Activated CD8-positive, alpha-beta memory T cell treated with anti-CD3 and anti-CD28 coated beads for 1 hour (primary cell): ENCODE measurements around the gene PCDH9.
"Not testable (repeated sequence)": the region's sequence is repeated elsewhere in the genome, so short reads cannot be mapped to it uniquely, and the experiment has no call there.

Source experiments
- DNase-seq, 2 donors: peaks; one replicate each; pipeline ENCODE4 v3.0.0-alpha.2; 2020; ENCODE audit warnings: low read depth in 1 of 2; ENCODE audit errors: extremely low read depth in 1 of 2

The PCDH9 gene

DNA sequence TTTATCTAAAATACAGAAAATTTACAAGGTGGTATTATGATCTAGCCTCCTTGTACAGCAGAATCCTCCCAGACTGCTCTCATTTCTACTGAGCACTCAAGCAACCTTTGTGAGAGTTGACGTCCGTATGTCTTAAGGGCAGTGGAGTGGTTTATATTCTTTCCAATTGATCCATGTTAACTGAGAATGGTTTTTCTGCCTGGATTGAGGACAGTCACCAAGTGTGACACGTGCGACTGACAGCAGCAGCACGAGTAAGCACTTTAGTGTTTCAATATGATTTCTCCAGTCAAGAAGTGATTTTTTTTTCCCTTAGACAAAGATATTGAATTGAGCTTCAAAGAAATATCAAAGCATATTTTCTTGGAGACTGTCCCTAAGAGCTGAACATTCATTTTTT lies 901.7 kb downstream of the PCDH9 start:
- DNase-seq, result no peak

- DNase-seq, result no peak
Measured at GRCh38 chr13:66323745-66324347, 906.3 kb downstream of the PCDH9 start.

- DNase-seq, result no peak
Measured at GRCh38 chr13:66322936-66323335, 907.2 kb downstream of the PCDH9 start.

- no peak for DNase-seq
Measured at GRCh38 chr13:66322193-66322740, 907.9 kb downstream of the PCDH9 start.

- DNase-seq, result no peak
Measured at GRCh38 chr13:66314911-66315310, 915.2 kb downstream of the PCDH9 start.

DNA sequence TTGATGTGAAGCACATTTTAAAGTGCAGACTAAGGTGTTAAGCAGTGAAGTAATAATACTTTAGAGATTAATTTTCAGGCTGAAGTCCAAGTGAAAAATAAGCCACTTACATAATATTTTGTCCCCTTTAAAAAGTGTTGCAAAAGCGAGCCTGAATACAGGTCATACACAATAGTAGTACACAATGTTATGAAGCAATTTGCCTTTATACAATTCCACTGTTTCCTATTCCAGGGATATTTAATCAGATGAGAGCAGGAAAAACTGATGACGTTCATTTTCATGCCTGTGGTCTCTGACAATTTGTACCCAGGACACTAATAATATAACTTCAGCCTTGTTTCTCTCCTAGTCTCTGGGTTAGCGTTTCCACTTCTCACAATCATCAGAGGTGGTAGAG lies 916.7 kb downstream of the PCDH9 start:
- DNase-seq, result no peak

DNA sequence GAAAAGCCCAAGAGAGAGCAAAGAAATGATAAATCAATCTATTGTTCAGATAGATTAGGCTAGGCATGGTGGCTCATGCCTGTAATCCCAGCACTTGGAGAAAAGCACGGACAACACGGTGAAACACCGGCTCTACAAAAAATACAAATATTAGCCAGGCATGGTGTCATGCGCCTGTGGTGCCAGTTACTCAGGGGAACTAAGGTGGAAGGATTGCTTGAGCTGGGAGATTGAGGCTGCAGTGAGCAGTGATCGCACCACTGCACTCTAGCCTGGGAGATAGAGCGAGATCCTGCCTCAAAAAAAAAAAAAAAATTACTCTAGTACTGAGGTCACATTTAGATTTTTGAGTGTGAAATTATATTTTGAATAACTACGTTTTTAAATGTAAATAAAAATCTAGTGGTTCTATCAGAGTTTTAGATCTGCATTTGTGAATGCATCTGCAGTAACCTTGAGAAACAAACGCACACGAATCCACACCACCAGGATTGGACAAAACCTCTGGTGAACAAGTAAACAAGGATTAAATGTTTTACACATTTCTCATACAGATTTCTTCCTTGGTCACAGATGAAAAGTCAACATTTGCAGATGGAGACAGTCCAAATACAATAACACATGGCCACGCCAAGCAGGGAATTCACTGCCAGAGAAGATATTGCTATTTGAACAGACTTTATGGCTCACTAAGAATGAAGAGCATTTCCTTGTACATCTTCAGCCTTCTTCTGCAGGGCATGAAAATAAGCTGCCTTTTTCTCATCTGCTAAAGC lies 917.6 kb downstream of the PCDH9 start:
- DNase-seq, result no peak

DNA sequence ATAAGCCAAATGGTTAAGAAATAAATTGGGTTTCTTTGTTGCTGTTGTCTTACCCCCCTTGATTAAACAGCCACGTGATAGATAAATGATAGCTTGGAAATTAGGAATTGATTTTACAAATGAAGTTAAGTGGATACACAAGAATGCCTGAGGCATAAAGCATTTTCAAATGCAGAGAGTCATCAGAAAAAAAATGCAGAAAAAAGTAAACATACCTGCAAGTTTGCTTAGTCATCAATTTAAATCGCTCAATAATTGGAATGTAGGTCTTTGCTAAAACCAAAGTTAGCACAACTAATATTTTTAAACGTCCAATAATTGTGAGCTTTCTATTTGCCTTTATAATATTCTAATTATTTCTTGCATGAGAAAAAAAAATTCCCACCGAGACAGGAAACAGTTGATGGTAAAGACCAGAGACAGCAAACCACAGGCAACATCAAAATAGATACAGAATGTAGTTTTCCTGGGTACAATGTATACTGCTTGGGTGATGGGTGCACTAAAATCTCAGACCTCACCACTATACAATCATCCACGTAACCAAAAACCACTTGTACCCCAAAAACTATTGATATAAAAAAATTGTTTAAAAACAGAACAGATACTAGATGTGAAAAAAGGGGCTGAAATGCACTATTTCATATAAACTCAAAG lies 924.0 kb downstream of the PCDH9 start:
- no peak for DNase-seq

DNA sequence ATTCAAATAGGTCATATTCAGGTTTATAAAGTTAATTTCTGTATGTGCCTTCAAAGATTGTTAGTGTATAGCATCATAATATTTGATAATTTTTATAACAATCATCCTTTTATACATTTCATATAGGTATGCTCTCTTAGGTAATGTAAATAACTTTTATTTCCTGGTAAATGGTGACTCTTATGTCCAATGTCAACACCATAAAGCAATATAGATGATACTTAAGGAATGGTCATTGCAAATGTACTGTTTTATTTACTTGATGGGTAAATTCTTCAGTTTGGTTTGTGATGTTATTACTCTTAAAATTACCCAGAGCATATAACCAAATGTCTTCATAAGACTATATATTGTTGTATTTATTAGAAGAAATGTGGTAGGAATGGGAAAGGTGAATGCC lies 928.7 kb downstream of the PCDH9 start:
- DNase-seq, result no peak

DNA sequence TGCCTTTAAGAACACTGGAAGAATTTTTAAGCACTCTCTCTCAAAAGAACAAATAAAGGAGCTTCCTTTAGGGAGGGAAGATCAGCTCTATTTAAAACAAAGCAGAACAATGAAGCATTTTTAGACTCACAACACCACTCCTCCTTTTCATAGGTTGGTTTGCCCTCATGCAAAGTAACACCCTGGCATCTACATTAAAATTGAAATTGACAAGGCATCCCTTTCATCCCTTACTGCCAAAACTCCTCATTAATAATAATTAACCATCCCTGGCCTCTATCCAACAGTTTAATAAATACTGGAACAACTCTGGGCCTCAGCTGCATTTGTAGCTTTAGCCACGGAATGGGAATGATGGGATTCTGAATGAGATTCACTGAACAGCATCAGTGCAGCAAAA lies 929.1 kb downstream of the PCDH9 start:
- DNase-seq, result no peak

- DNase-seq, result no peak
Measured at GRCh38 chr13:66296875-66297274, 933.3 kb downstream of the PCDH9 start.

GRCh38 chr13:66296328-66296727 lies 933.8 kb downstream of the PCDH9 start:
- no peak for DNase-seq

DNA sequence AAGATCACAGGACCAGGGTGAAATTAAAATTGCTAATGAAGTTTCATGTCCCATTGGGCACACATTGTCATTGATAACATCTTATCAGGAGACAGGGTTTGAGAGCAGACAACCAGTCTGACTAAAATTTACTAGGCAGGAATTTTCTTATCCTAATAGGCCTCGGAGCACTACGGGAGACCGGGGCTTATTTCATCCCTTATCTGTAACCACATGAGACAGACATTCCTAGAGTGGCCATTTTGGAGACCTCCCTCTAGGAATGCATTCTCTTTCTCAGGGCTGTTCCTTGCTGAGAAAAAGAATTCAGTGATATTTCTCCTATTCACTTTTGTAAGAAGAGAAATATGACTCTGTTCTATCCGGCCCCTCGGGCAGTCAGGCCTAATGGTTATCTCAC lies 943.3 kb downstream of the PCDH9 start:
- not testable (repeated sequence) for DNase-seq

DNA sequence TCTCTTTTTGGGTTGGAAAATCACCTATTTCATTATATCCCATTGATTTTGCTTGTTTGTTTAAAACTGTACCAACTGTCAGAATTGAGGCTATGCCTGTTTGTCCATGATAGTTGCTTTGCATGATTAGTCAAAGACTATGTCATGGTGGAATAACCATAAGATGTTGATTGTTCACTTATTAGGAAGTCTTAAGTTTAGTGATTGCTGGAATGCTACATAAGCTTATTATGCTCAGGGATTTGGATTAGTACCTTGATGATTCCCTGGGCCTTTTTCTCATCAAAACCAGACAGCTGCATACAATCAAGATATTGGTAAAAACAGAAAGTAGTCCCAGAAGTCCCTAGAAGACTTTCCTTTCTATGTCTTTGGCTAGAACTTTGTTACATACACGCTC lies 954.7 kb downstream of the PCDH9 start:
- no peak for DNase-seq

- DNase-seq, result no peak
Measured at GRCh38 chr13:66273011-66273410, 957.1 kb downstream of the PCDH9 start.

GRCh38 chr13:66266761-66267160 lies 963.4 kb downstream of the PCDH9 start:
- no peak for DNase-seq

- DNase-seq, result no peak
Measured at GRCh38 chr13:66266348-66266747, 963.8 kb downstream of the PCDH9 start.

- DNase-seq, result no peak
Measured at GRCh38 chr13:66265371-66265770, 964.8 kb downstream of the PCDH9 start.

- DNase-seq, result no peak
Measured at GRCh38 chr13:66264971-66265370, 965.2 kb downstream of the PCDH9 start.

DNA sequence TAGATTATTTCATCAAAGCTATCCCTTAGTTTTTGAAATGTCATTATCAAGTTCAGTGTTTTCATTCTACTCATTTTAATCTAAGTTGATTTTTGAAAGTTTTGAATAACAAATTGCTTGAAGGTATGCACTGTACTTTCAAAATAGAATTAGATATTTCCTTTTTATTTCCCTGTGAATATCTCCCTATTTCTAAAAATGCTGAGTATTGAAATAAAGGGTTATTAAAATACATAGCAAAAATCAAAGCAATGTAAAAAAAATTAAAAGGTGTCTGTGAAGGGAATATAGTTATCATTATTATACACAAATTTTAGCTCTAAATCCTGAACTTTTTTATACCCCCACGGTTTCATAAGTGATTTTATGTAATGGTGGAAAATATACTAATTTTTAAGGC lies 967.8 kb downstream of the PCDH9 start:
- DNase-seq, result no peak

DNA sequence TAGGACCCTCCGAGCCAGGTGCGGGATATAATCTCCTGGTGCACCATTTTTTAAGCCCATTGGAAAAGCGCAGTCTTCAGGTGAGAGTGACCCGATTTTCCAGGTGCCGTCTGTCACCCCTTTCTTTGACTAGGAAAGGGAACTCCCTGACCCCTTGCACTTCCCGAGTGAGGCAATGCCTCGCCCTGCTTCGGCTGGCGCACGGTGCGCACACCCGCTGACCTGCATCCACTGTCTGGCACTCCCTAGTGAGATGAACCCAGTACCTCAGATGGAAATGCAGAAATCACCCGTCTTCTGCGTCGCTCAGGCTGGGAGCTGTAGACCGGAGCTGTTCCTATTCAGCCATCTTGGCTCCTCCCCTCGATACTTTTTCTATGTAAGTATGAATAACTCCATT lies 970.7 kb downstream of the PCDH9 start:
- not testable (repeated sequence) for DNase-seq
